ENCODE data around the gene PLB1.

GRCh38 chr2:28446531-28446930 lies 49.3 kb upstream of the PLB1 start:
- TF ChIP-seq POLR2A (IDR thresholded peaks at IDR 0.05; ENCODE audit: low read depth, low read length) (no peak), SPI1 (IDR thresholded peaks at IDR 0.05; ENCODE audit: low read depth, low read length) (no peak), TAF1 (IDR thresholded peaks at IDR 0.05; ENCODE audit: low read depth, low read length) (no peak), POLR2AphosphoS5 (IDR thresholded peaks at IDR 0.05; ENCODE audit: low read depth, low read length) (no peak)

Data from GM12891 (cell line).